HepG2 (cell line): Measurements from ENCODE around the gene ZFP1. TPM values are rescaled to one million over a fixed set of nuclear protein-coding genes. Genes with fewer than 3 reads are reported as not detected.
A peak's percentile ranks its signal among the peaks of the same experiment; 100 is the strongest.

Experiments
- ATAC-seq: fragments of 200-7000 bp; cut with Tn5 transposase; 3 replicates; pipeline ENCODE4 v1.9.1; 2020; ENCODE audit warnings: mild to moderate bottlenecking, moderate library complexity
- BruUV-seq: library from RNA; stranded (reverse); fragments of 400-500 nt; replicated peaks from 2 replicates; lab custom pipeline; 2021; lab: Mats Ljungman, UMichigan
- CTCF ChIA-PET: fragments of 300-600 bp; formaldehyde crosslinking; extraction: SDS; loops from one replicate; lab custom pipeline; 2021; ENCODE audit warnings: low total read pairs, inconsistent platforms, low intra/inter-chr PET ratio; lab: Yijun Ruan, JAX
- POLR2A ChIA-PET: fragments of 350-600 bp; sonication (Branson Sonifier 250); formaldehyde crosslinking; loops from one replicate; lab custom pipeline; 2020; ENCODE audit warnings: antibody characterized with exemption, inconsistent platforms; lab: Yijun Ruan, JAX
- DNase-seq: peaks from one replicate; pipeline ENCODE4 v3.0.0-alpha.2; 2015; ENCODE audit warnings: low spot score
- FAIRE-seq: peaks from 3 replicates; lab custom pipeline; 2011; peaks lifted over from hg19 to GRCh38; lab: Jason Lieb, UNC
- H2AFZ ChIP-seq: one replicate; pipeline ENCODE4 v1.6.1; 2011; ENCODE audit warnings: low read length, inconsistent platforms
- H3K27ac ChIP-seq: fragments of 300-600 bp; 3 replicates; pipeline ENCODE4 v1.8.0; 2011; ENCODE audit warnings: mixed run types, mild to moderate bottlenecking, mixed read lengths, low read length, inconsistent platforms; ENCODE audit not compliant: insufficient read depth; ENCODE audit errors: extremely low read length
- H3K27me3 ChIP-seq, 2 experiments: fragments of 200-600 bp in 1 of 2; 2 replicates in 1 of 2; 3 replicates in 1 of 2; pipeline versions ENCODE4 v1.6.0 to v1.8.0; 2011; ENCODE audit warnings: low read length in 2 of 2, mild to moderate bottlenecking in 2 of 2, moderate library complexity in 2 of 2, inconsistent platforms in 1 of 2; ENCODE audit not compliant: insufficient read depth in 2 of 2, control insufficient read depth in 1 of 2
- H3K36me3 ChIP-seq, 2 experiments: fragments of 200-600 bp in 1 of 2; replicated peaks in 1 of 2; 2 replicates in 1 of 2; 3 replicates in 1 of 2; pipeline versions ENCODE4 v1.5.1 to v1.8.0; 2011; ENCODE audit warnings: low read length in 2 of 2, inconsistent platforms in 1 of 2; ENCODE audit not compliant: insufficient read depth in 2 of 2, control insufficient read depth in 1 of 2
- H3K4me1 ChIP-seq: 2 replicates; pipeline ENCODE4 v1.5.1; 2012; ENCODE audit warnings: low read length, inconsistent platforms; ENCODE audit not compliant: insufficient read depth
- H3K4me2 ChIP-seq: 2 replicates; pipeline ENCODE4 v1.6.0; 2011; ENCODE audit warnings: low read depth, low read length, inconsistent platforms
- H3K4me3 ChIP-seq, 3 experiments: fragments of 200-600 bp in 1 of 3; sonication (generic), shearing (Covaris generic) in 1 of 3; replicated peaks in 1 of 3; 2 replicates each; pipeline ENCODE4 v1.5.1; 2011 to 2016; ENCODE audit warnings: low read length in 3 of 3, inconsistent platforms in 2 of 3, low read depth in 2 of 3, mild to moderate bottlenecking in 2 of 3, control low read depth in 1 of 3, mixed read lengths in 1 of 3; ENCODE audit not compliant: insufficient read depth in 1 of 3
- H3K79me2 ChIP-seq: one replicate; pipeline ENCODE4 v1.6.1; 2011; ENCODE audit warnings: low read length, inconsistent platforms; ENCODE audit not compliant: insufficient read depth
- H3K9ac ChIP-seq: 2 replicates; pipeline ENCODE4 v1.6.0; 2011; ENCODE audit warnings: mild to moderate bottlenecking, low read depth, low read length, inconsistent platforms; ENCODE audit not compliant: insufficient read depth
- H3K9me3 ChIP-seq: 2 replicates; pipeline ENCODE4 v1.5.1; 2012; ENCODE audit warnings: mild to moderate bottlenecking, low read length
- H4K20me1 ChIP-seq: 2 replicates; pipeline ENCODE4 v1.6.0; 2011; ENCODE audit warnings: inconsistent platforms, mild to moderate bottlenecking, low read length, moderate library complexity; ENCODE audit not compliant: insufficient read depth
- ARHGAP35 ChIP-seq: sonication (generic); formaldehyde crosslinking; IDR thresholded peaks from 2 replicates; pipeline ENCODE4 v1.9.0; 2022; ENCODE audit warnings: mild to moderate bottlenecking, inconsistent platforms, moderate library complexity, missing genetic modification reagents, borderline replicate concordance
- ATF7 ChIP-seq, 2 experiments: fragments of 450-650 bp in 1 of 2; sonication (generic) in 1 of 2; formaldehyde crosslinking in 1 of 2; IDR thresholded peaks; 2 replicates each; pipeline versions ENCODE4 v1.4.0 to v1.6.1; 2016 to 2020; ENCODE audit warnings: antibody characterized with exemption in 1 of 2, mild to moderate bottlenecking in 1 of 2, missing genetic modification reagents in 1 of 2
- CBX2 ChIP-seq, 2 experiments: fragments of 200-600 bp in 1 of 2; sonication (generic); formaldehyde crosslinking in 1 of 2; IDR thresholded peaks; 2 replicates each; pipeline versions ENCODE4 v1.7.0 to v1.8.1; 2018 to 2022; ENCODE audit warnings: low read depth in 2 of 2, low read length in 1 of 2, mild to moderate bottlenecking in 1 of 2, missing genetic modification reagents in 1 of 2
- FOXO4 ChIP-seq: sonication (generic); formaldehyde crosslinking; conservative IDR thresholded peaks from 2 replicates; pipeline ENCODE4 v1.8.1; 2023; ENCODE audit warnings: missing genetic modification reagents
- KLF12 ChIP-seq: sonication (generic); formaldehyde crosslinking; IDR thresholded peaks from 2 replicates; pipeline ENCODE4 v1.4.0; 2020; ENCODE audit warnings: missing genetic modification reagents, borderline replicate concordance
- PHF20 ChIP-seq: sonication (generic); formaldehyde crosslinking; IDR thresholded peaks from 2 replicates; pipeline ENCODE4 v1.5.0; 2020; ENCODE audit warnings: mild to moderate bottlenecking, missing genetic modification reagents
- REPIN1 ChIP-seq: sonication (generic); formaldehyde crosslinking; IDR thresholded peaks from 2 replicates; pipeline ENCODE4 v1.8.0; 2022; ENCODE audit warnings: missing genetic modification reagents, low read depth, mild to moderate bottlenecking, borderline replicate concordance
- YEATS2 ChIP-seq: sonication (generic); formaldehyde crosslinking; IDR thresholded peaks from 2 replicates; pipeline ENCODE4 v1.4.0; 2020; ENCODE audit warnings: missing genetic modification reagents, borderline replicate concordance
- ZFP91 ChIP-seq: sonication (generic); formaldehyde crosslinking; IDR thresholded peaks from 2 replicates; pipeline ENCODE4 v1.9.0; 2022; ENCODE audit warnings: missing genetic modification reagents, mild to moderate bottlenecking, borderline replicate concordance
- ZNF121 ChIP-seq: sonication (generic); formaldehyde crosslinking; IDR thresholded peaks from 2 replicates; pipeline ENCODE4 v1.5.0; 2020; ENCODE audit warnings: mild to moderate bottlenecking, missing genetic modification reagents
- ZNF225 ChIP-seq: sonication (generic); formaldehyde crosslinking; IDR thresholded peaks from 2 replicates; pipeline ENCODE4 v1.4.0; 2020; ENCODE audit warnings: mild to moderate bottlenecking, missing genetic modification reagents
- ZNF232 ChIP-seq: sonication (generic); formaldehyde crosslinking; IDR thresholded peaks from 2 replicates; pipeline ENCODE4 v1.4.0; 2020; ENCODE audit warnings: missing genetic modification reagents, borderline replicate concordance
- ZNF460 ChIP-seq: sonication (generic); formaldehyde crosslinking; IDR thresholded peaks from 2 replicates; pipeline ENCODE4 v1.5.1; 2020; ENCODE audit warnings: missing genetic modification reagents, mild to moderate bottlenecking, borderline replicate concordance
- ZNF564 ChIP-seq: sonication (generic); formaldehyde crosslinking; IDR thresholded peaks from 2 replicates; pipeline ENCODE4 v1.8.1; 2023; ENCODE audit warnings: mild to moderate bottlenecking, missing genetic modification reagents
- ZNF770 ChIP-seq: sonication (generic); formaldehyde crosslinking; IDR thresholded peaks from 2 replicates; pipeline ENCODE4 v1.5.0; 2020; ENCODE audit warnings: mild to moderate bottlenecking, missing genetic modification reagents
- ZNF776 ChIP-seq: sonication (generic); formaldehyde crosslinking; IDR thresholded peaks from 2 replicates; pipeline ENCODE4 v1.4.0; 2020; ENCODE audit warnings: mild to moderate bottlenecking, missing genetic modification reagents
- ZNF883 ChIP-seq: sonication (generic); formaldehyde crosslinking; IDR thresholded peaks from 2 replicates; pipeline ENCODE4 v1.5.1; 2020; ENCODE audit warnings: mild to moderate bottlenecking, missing genetic modification reagents; ENCODE audit errors: not compliant biosample characterization
- ZSCAN25 ChIP-seq: sonication (generic); formaldehyde crosslinking; IDR thresholded peaks from 2 replicates; pipeline ENCODE4 v1.8.0; 2022; ENCODE audit warnings: mild to moderate bottlenecking, missing genetic modification reagents
- WGBS: methylation state at CpG from one replicate; pipeline ENCODE4 v1.1.6; 2017; ENCODE audit warnings: low lambda C conversion rate; 5-methylcytosine and 5-hydroxymethylcytosine counted together
- in situ Hi-C: cut with HindIII; loops from 2 replicates; pipeline ENCODE4 v1.10.0; 2017; ENCODE audit warnings: low pct_unique_long_range_greater_than_20kb; ENCODE audit not compliant: extremely low pct_ligation_motif_present
- intact Hi-C: fragments of 100-400 bp; cut with micrococcal nuclease; formaldehyde crosslinking; loops from one replicate; pipeline ENCODE4 v1.10.0; 2022; ENCODE audit not compliant: unreplicated experiment
- polyA plus RNA-seq, 8 experiments: library from polyadenylated mRNA; depleted of rRNA in 3 of 8; stranded (reverse) in 7 of 8; unstranded in 1 of 8; fragments of >200 nt; fragmentation: Illumina TruSeq in 4 of 8; extraction: Trizol in 4 of 8; gene quantifications; 2 replicates each; pipeline versions ENCODE4 v1.2.1 to v1.2.3, GENCODE V29; 2011 to 2016; ENCODE audit warnings: low read depth in 4 of 8, missing spikeins in 1 of 8, mixed read lengths in 1 of 8; ENCODE audit not compliant: insufficient read depth in 1 of 8
- total RNA-seq, 5 experiments: library from RNA; depleted of rRNA; stranded (reverse); fragments of >200 nt; fragmentation: Illumina TruSeq; extraction: Trizol; gene quantifications; 2 replicates each; pipeline ENCODE4 v1.2.3, GENCODE V29; 2016; ENCODE audit warnings: low read depth in 1 of 5

Gene ZFP1
- total and polyA plus RNA-seq, 2 of the 13 experiments (the other 11 are each of a cell fraction or from before 2014, with no cell fraction given), result 8.3 to 14.0 TPM

GRCh38 chr16:75216127-75216526 is 67.8 kb downstream of the ZFP1 start (continued):
- TF ChIP-seq ZFP91 (CRISPR knock-in tag) (no peak), ZNF460 (CRISPR knock-in tag) (peak; percentile 54; the same call in 1 of the 2 replicates), ATF7 (IDR thresholded peaks at IDR 0.05) (no peak), ATF7 (CRISPR knock-in tag; IDR thresholded peaks at IDR 0.05) (no peak), PHF20 (CRISPR knock-in tag) (0 out of 2 replicates have a peak, but pooled peaks have one; percentile 31), REPIN1 (CRISPR knock-in tag) (peak; percentile 62; the same call in 1 of the 2 replicates), ZNF883 (CRISPR knock-in tag) (no peak)

- BruUV-seq, result no TSS peak
- WGBS, result 45% methylated on average over 7 of the region's 7 CpGs
- no peak for ATAC-seq
- Histone ChIP-seq H4K20me1 (no peaks in the 10 kb centered on the region), H3K36me3 (no peaks in the 10 kb centered on the region), H3K27me3 (peaks cover 7 to 46% of the 10 kb centered on the region in 2 experiments), H3K4me2 (peak overlapping the region; percentile 18), H3K4me3 (no peak overlapping the region), H3K79me2 (no peaks in the 10 kb centered on the region), H2AFZ (no peak overlapping the region), H3K27ac (no peak overlapping the region), H3K9me3 (no peaks in the 10 kb centered on the region), H3K4me1 (peaks cover 55% of the 10 kb centered on the region), H3K9ac (no peak overlapping the region)
- CTCF ChIA-PET, result no interaction called here
- in situ Hi-C loops, result no loop called here
- DNase-seq, result no peak
- no peak for FAIRE-seq
- intact Hi-C loops, result no loop called here
- POLR2A ChIA-PET, result no interaction called here
- TF ChIP-seq YEATS2 (CRISPR knock-in tag) (no peak), ZNF225 (CRISPR knock-in tag) (no peak), ARHGAP35 (CRISPR knock-in tag) (no peak), ZNF232 (CRISPR knock-in tag) (no peak), KLF12 (CRISPR knock-in tag) (no peak), ZNF770 (peak; percentile 83), ZNF121 (peak; percentile 80), ZNF776 (CRISPR knock-in tag) (no peak), ZSCAN25 (CRISPR knock-in tag) (0 out of 2 replicates have a peak, but pooled peaks have one; percentile 10), CBX2 (IDR thresholded peaks at IDR 0.05; ENCODE audit: low read depth, low read length) (no peak), CBX2 (CRISPR knock-in tag; IDR thresholded peaks at IDR 0.05; ENCODE audit: low read depth) (no peak), FOXO4 (CRISPR knock-in tag) (no peak), ZNF564 (CRISPR knock-in tag) (no peak)
Measured at GRCh38 chr16:75216576-75216975, 68.3 kb downstream of the ZFP1 start.
